Neural progenitor cell (in vitro differentiated cells): ENCODE data around the gene GNG4. TPM values are rescaled to one million over a fixed set of nuclear protein-coding genes. Genes with fewer than 3 reads are reported as not detected.
A peak's percentile ranks its signal among the peaks of the same experiment; 100 is the strongest.

Source experiments
- DNase-seq: peaks from one replicate; pipeline ENCODE4 v3.0.0-alpha.2; 2016; ENCODE audit warnings: low spot score
- H2AFZ ChIP-seq: fragments of 200-600 bp; sonication (generic); replicated peaks from 2 replicates; pipeline ENCODE4 v1.6.1; 2016; ENCODE audit warnings: antibody characterized with exemption
- H3F3A ChIP-seq: fragments of 200-600 bp; sonication (generic); 2 replicates; pipeline ENCODE4 v1.6.1; 2016; ENCODE audit warnings: antibody characterized with exemption, low read depth
- H3K27ac ChIP-seq: fragments of 200-600 bp; sonication (generic); 2 replicates; pipeline ENCODE4 v1.5.1; 2016; ENCODE audit warnings: mild to moderate bottlenecking
- H3K27me3 ChIP-seq: fragments of 200-600 bp; sonication (generic); 2 replicates; pipeline ENCODE4 v1.6.1; 2016; ENCODE audit warnings: mild to moderate bottlenecking, moderate library complexity
- H3K36me3 ChIP-seq: fragments of 200-600 bp; sonication (generic); 2 replicates; pipeline ENCODE4 v1.5.1; 2016
- H3K4me1 ChIP-seq: fragments of 200-600 bp; sonication (generic); 2 replicates; pipeline ENCODE4 v1.6.1; 2016; ENCODE audit warnings: mixed run types
- H3K4me2 ChIP-seq: fragments of 200-600 bp; sonication (generic); 2 replicates; pipeline ENCODE4 v1.6.1; 2016
- H3K4me3 ChIP-seq: fragments of 200-600 bp; sonication (generic); 2 replicates; pipeline ENCODE4 v1.5.1; 2016
- H3K79me2 ChIP-seq: fragments of 200-600 bp; sonication (generic); 2 replicates; pipeline ENCODE4 v1.6.1; 2016; ENCODE audit warnings: low read depth
- H3K9ac ChIP-seq: fragments of 200-600 bp; sonication (generic); 2 replicates; pipeline ENCODE4 v1.6.1; 2016
- H3K9me3 ChIP-seq: fragments of 200-600 bp; sonication (generic); 2 replicates; pipeline ENCODE4 v1.5.1; 2016; ENCODE audit warnings: low read depth
- H4K20me1 ChIP-seq: fragments of 200-600 bp; sonication (generic); 2 replicates; pipeline ENCODE4 v1.6.1; 2016; ENCODE audit warnings: low read depth
- H3K27ac Mint-ChIP-seq: 3 replicates; pipeline ENCODE4 v1.8.0; 2021; ENCODE audit warnings: mixed read lengths
- H3K27me3 Mint-ChIP-seq: 2 replicates; pipeline ENCODE4 v1.8.0; 2022; ENCODE audit warnings: low read depth, mild to moderate bottlenecking, inconsistent platforms, moderate library complexity, mixed read lengths; ENCODE audit not compliant: insufficient read depth
- H3K36me3 Mint-ChIP-seq: 3 replicates; pipeline ENCODE4 v1.8.0; 2021; ENCODE audit warnings: mixed read lengths
- H3K4me1 Mint-ChIP-seq: 3 replicates; pipeline ENCODE4 v1.8.0; 2021; ENCODE audit warnings: mixed read lengths
- H3K4me3 Mint-ChIP-seq: 3 replicates; pipeline ENCODE4 v1.8.0; 2021; ENCODE audit warnings: mild to moderate bottlenecking, moderate library complexity, mixed read lengths
- H3K9me3 Mint-ChIP-seq: 3 replicates; pipeline ENCODE4 v1.8.0; 2020; ENCODE audit warnings: mixed read lengths
- EZH2 ChIP-seq: fragments of 200-600 bp; sonication (generic); IDR thresholded peaks from 2 replicates; pipeline ENCODE4 v1.6.1; 2017; ENCODE audit warnings: antibody characterized with exemption, mild to moderate bottlenecking, moderate library complexity
- EZH2phosphoT487 ChIP-seq: fragments of 200-600 bp; sonication (generic); IDR thresholded peaks from 2 replicates; pipeline ENCODE4 v1.6.1; 2017; ENCODE audit warnings: antibody characterized with exemption
- total RNA-seq: library from RNA; depleted of rRNA; stranded (reverse); fragments of >200 nt; gene quantifications from 2 replicates; pipeline ENCODE4 v1.2.3, GENCODE V29; 2015; ENCODE audit warnings: low replicate concordance
- TF ChIP-seq, protein P1 (sequence below): fragments of 200-600 bp; sonication (generic); IDR thresholded peaks from 2 replicates; pipeline ENCODE4 v1.5.1; 2017; ENCODE audit warnings: antibody characterized with exemption, mild to moderate bottlenecking

The GNG4 gene
- total RNA-seq, 1 donor from 2014 or later = 14.9 TPM

DNA sequence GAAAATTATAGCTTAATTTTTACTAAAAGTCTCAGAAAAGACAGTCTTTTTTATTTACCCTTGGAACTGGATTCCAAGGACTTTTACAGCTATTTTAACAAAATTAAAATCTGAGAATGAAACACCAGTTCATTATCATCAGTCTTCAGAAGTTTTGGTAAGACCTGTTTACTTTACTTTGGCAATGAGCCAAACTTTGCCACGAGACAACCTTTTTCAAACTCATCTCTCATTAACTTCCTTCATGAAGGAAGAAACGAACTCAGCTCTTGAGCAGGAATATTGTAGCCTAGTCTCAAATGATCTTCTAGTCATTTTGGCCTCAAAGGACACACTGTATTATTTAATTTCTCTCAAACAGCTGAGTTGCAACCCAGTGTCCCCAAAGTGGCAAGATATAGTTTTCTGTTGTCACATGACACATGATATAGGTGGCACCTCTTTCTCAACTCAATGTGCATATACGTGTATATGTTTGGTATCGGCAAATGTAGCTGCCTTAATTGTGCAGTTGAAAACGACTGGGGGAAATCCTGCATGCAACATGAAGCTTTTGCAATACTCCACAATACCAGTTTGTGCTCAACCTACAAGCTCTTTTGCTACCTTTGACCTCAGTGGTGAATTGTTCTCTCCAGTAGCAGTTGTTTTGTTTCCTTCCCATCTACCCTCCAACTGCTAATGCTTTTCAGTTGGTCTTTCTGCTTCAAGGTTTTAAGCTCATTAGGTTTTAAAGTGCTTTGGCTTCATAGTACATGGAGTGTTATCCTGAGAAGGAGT lies 8.4 kb upstream of the GNG4 start:
- Histone ChIP-seq H3K4me1 (peaks cover 40% of the 10 kb centered on the region), H4K20me1 (no peaks in the 10 kb centered on the region), H3K79me2 (no peaks in the 10 kb centered on the region), H3F3A (peaks cover 6% of the 10 kb centered on the region), H3K9ac (no peak overlapping the region), H3K4me2 (peak overlapping the region; percentile 48), H2AFZ (no peak overlapping the region), H3K27ac (no peak overlapping the region), H3K27me3 (no peaks in the 10 kb centered on the region), H3K36me3 (no peaks in the 10 kb centered on the region), H3K9me3 (no peaks in the 10 kb centered on the region), H3K4me3 (no peak overlapping the region)
- TF ChIP-seq, protein P1, sequence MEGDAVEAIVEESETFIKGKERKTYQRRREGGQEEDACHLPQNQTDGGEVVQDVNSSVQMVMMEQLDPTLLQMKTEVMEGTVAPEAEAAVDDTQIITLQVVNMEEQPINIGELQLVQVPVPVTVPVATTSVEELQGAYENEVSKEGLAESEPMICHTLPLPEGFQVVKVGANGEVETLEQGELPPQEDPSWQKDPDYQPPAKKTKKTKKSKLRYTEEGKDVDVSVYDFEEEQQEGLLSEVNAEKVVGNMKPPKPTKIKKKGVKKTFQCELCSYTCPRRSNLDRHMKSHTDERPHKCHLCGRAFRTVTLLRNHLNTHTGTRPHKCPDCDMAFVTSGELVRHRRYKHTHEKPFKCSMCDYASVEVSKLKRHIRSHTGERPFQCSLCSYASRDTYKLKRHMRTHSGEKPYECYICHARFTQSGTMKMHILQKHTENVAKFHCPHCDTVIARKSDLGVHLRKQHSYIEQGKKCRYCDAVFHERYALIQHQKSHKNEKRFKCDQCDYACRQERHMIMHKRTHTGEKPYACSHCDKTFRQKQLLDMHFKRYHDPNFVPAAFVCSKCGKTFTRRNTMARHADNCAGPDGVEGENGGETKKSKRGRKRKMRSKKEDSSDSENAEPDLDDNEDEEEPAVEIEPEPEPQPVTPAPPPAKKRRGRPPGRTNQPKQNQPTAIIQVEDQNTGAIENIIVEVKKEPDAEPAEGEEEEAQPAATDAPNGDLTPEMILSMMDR = no peak
- TF ChIP-seq EZH2phosphoT487 (no peak), EZH2 (no peak)
- peaks cover 11% of the 10 kb centered on the region for H3K27me3 Mint-ChIP-seq
- no peak overlapping the region for H3K27ac Mint-ChIP-seq
- peaks cover 3% of the 10 kb centered on the region for H3K36me3 Mint-ChIP-seq
- DNase-seq = no peak
- no peak overlapping the region for H3K4me3 Mint-ChIP-seq
- peaks cover 9% of the 10 kb centered on the region for H3K9me3 Mint-ChIP-seq
- no peaks in the 10 kb centered on the region for H3K4me1 Mint-ChIP-seq

DNA sequence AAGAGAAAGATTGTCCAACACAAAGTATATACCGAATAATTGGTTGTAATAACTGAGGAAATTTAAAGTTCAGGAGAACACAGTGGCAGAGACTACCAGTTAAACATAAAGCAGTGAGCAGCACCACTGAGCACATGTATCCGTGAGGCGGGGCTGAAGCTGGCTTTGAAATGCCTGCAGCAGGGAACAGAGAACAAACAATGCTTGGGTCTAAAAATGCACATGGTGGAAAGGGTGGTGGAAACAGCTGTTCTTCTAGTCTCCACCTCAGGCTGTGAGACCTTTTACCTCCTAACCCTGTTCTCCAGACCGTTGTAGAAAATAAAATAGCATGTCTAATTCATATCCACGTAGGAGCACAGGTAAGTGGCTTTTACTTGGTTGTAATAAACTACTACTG lies 7.7 kb upstream of the GNG4 start:
- H3K27ac ChIP-seq = no peak overlapping the region
- H3K4me3 Mint-ChIP-seq = no peak overlapping the region
- H3K36me3 Mint-ChIP-seq = peaks cover 3% of the 10 kb centered on the region
- H3K27ac Mint-ChIP-seq = no peak overlapping the region
- no peak for DNase-seq
- H3K4me2 ChIP-seq = no peak overlapping the region
- TF ChIP-seq EZH2 (no peak), EZH2phosphoT487 (no peak)
- TF ChIP-seq, protein P1 = no peak
- H3K36me3 ChIP-seq = no peaks in the 10 kb centered on the region
- H3K4me3 ChIP-seq = no peak overlapping the region
- peaks cover 13% of the 10 kb centered on the region for H3K27me3 Mint-ChIP-seq
- H3K9me3 Mint-ChIP-seq = peaks cover 14% of the 10 kb centered on the region
- H2AFZ ChIP-seq = no peak overlapping the region
- H4K20me1 ChIP-seq = no peaks in the 10 kb centered on the region
- H3K79me2 ChIP-seq = no peaks in the 10 kb centered on the region
- peaks cover 40% of the 10 kb centered on the region for H3K4me1 ChIP-seq
- H3K4me1 Mint-ChIP-seq = no peaks in the 10 kb centered on the region
- no peaks in the 10 kb centered on the region for H3K9me3 ChIP-seq
- H3K27me3 ChIP-seq = peaks cover 4% of the 10 kb centered on the region
- peaks cover 6% of the 10 kb centered on the region for H3F3A ChIP-seq
- no peak overlapping the region for H3K9ac ChIP-seq

DNA sequence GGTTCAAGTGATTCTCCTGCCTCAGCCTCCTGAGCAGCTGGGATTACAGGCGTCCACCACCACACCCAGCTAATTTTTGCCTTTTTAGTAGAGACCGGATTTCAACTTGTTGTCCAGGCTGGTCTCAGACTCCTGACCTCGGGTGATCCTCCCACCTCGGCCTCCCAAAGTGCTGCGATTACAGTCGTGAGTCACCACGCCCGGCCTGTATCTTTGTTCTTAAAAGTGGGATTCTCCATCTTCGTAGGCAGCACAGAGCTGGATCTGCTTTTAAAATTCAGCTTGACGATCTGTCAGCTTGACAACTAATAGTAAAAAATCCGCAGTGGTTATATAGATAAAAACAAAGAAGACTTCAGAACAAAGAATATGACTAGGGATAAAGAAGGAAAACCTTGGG lies 2.8 kb upstream of the GNG4 start:
- Histone ChIP-seq H2AFZ (no peak overlapping the region), H3K9me3 (no peaks in the 10 kb centered on the region), H3K79me2 (peaks cover 11% of the 10 kb centered on the region), H3F3A (peaks cover 28% of the 10 kb centered on the region), H3K27me3 (peaks cover 42% of the 10 kb centered on the region), H3K27ac (no peak overlapping the region), H3K4me1 (peaks cover 30% of the 10 kb centered on the region), H3K36me3 (no peaks in the 10 kb centered on the region), H3K9ac (no peak overlapping the region), H3K4me3 (no peak overlapping the region), H4K20me1 (peaks cover 17% of the 10 kb centered on the region), H3K4me2 (no peak overlapping the region)
- no peak overlapping the region for H3K4me3 Mint-ChIP-seq
- TF ChIP-seq EZH2phosphoT487 (no peak), EZH2 (no peak)
- TF ChIP-seq, protein P1 = no peak
- peaks cover 11% of the 10 kb centered on the region for H3K4me1 Mint-ChIP-seq
- DNase-seq = no peak
- peaks cover 16% of the 10 kb centered on the region for H3K9me3 Mint-ChIP-seq
- H3K27me3 Mint-ChIP-seq = peaks cover 27% of the 10 kb centered on the region
- H3K36me3 Mint-ChIP-seq = peaks cover 3% of the 10 kb centered on the region
- H3K27ac Mint-ChIP-seq = no peak overlapping the region
